HCT116 (cell line): Measurements from ENCODE around the gene KLK12. TPM values are rescaled to one million over a fixed set of nuclear protein-coding genes. Genes with fewer than 3 reads are reported as not detected.

Experiments used
- ATAC-seq: fragments of 200-7000 bp; cut with Tn5 transposase; 2 replicates; pipeline ENCODE4 v1.9.1; 2020; ENCODE audit warnings: mild to moderate bottlenecking, moderate library complexity
- BruUV-seq: library from RNA; stranded (reverse); fragments of 400-500 nt; replicated peaks from 2 replicates; lab custom pipeline; 2021; lab: Mats Ljungman, UMichigan
- CTCF ChIA-PET: fragments of 300-600 bp; sonication (Branson Sonifier 250); formaldehyde crosslinking; loops from one replicate; lab custom pipeline; 2021; ENCODE audit warnings: antibody characterized with exemption; lab: Charles Lee
- POLR2A ChIA-PET: fragments of 300-600, 350-600 bp; sonication (Branson Sonifier 250); formaldehyde crosslinking; loops from one replicate; lab custom pipeline; 2021; ENCODE audit warnings: antibody characterized with exemption; lab: Charles Lee
- RAD21 ChIA-PET, 2 experiments: fragments of 300-600 bp; sonication (Branson Sonifier 250); formaldehyde crosslinking; loops; one replicate each; lab custom pipeline; 2023; ENCODE audit warnings: low total read pairs in 2 of 2; ENCODE audit not compliant: uncharacterized antibody in 2 of 2, unreplicated experiment in 2 of 2, low non-redundant PET in 1 of 2; lab: Charles Lee
- DNase-seq: peaks from one replicate; pipeline ENCODE4 v3.0.0-alpha.2; 2010; ENCODE audit warnings: low read depth, low spot score
- H2AFZ ChIP-seq: fragments of 200-600 bp; shearing (Covaris generic), sonication (generic); 2 replicates; pipeline ENCODE4 v1.6.1; 2017; ENCODE audit warnings: low read depth, mixed run types, mixed read lengths, antibody characterized with exemption, low read length; ENCODE audit not compliant: poor library complexity, severe bottlenecking
- H3K27ac ChIP-seq: 2 replicates; pipeline ENCODE4 v1.5.1; 2012; ENCODE audit warnings: low read depth, low read length
- H3K27me3 ChIP-seq: fragments of 200-600 bp; sonication (generic); 2 replicates; pipeline ENCODE4 v1.6.1; 2016; ENCODE audit warnings: mixed run types, low read length, mixed read lengths; ENCODE audit not compliant: insufficient read depth
- H3K36me3 ChIP-seq, 2 experiments: fragments of 200-500 bp in 1 of 2; fragments of 200-600 bp in 1 of 2; sonication (Bioruptor generic) in 1 of 2; sonication (generic) in 1 of 2; 2 replicates each; pipeline versions ENCODE4 v1.5.1 to v1.6.1; 2014 to 2016; ENCODE audit warnings: low read length in 2 of 2, inconsistent platforms in 1 of 2, mixed read lengths in 1 of 2, mixed run types in 1 of 2; ENCODE audit not compliant: insufficient read depth in 2 of 2, control insufficient read depth in 1 of 2
- H3K4me1 ChIP-seq, 2 experiments: fragments of 200-600 bp in 1 of 2; sonication (generic) in 1 of 2; 2 replicates each; pipeline versions ENCODE4 v1.5.1 to v1.6.1; 2012 to 2017; ENCODE audit warnings: low read length in 2 of 2, inconsistent platforms in 1 of 2, mild to moderate bottlenecking in 1 of 2, mixed read lengths in 1 of 2, mixed run types in 1 of 2, moderate library complexity in 1 of 2; ENCODE audit not compliant: insufficient read depth in 2 of 2, control insufficient read depth in 1 of 2
- H3K4me2 ChIP-seq: fragments of 200-600 bp; sonication (generic); 2 replicates; pipeline ENCODE4 v1.6.1; 2017; ENCODE audit warnings: mixed run types, low read length, mixed read lengths
- H3K4me3 ChIP-seq, 2 experiments: fragments of 200-600 bp in 1 of 2; sonication (generic) in 1 of 2; replicated peaks in 1 of 2; 2 replicates each; pipeline ENCODE4 v1.5.1; 2011 to 2016; ENCODE audit warnings: low read length in 2 of 2, control low read depth in 1 of 2, low read depth in 1 of 2, mild to moderate bottlenecking in 1 of 2, mixed read lengths in 1 of 2, mixed run types in 1 of 2
- H3K79me2 ChIP-seq: fragments of 200-600 bp; sonication (generic); 2 replicates; pipeline ENCODE4 v1.6.1; 2017; ENCODE audit warnings: mild to moderate bottlenecking, mixed run types, low read length, moderate library complexity, mixed read lengths; ENCODE audit not compliant: insufficient read depth
- H3K9ac ChIP-seq: fragments of 200-600 bp; sonication (generic); 2 replicates; pipeline ENCODE4 v1.6.1; 2016; ENCODE audit warnings: low read length, mixed read lengths
- H3K9me2 ChIP-seq: fragments of 200-600 bp; sonication (generic), shearing (Covaris generic); 2 replicates; pipeline ENCODE4 v1.6.1; 2017; ENCODE audit warnings: mixed run types, mild to moderate bottlenecking, moderate library complexity; ENCODE audit not compliant: insufficient read depth
- H3K9me3 ChIP-seq, 2 experiments: fragments of 200-500 bp in 1 of 2; fragments of 200-600 bp in 1 of 2; sonication (Bioruptor generic) in 1 of 2; sonication (generic) in 1 of 2; 2 replicates each; pipeline ENCODE4 v1.6.1; 2014 to 2017; ENCODE audit warnings: low read length in 2 of 2, mixed read lengths in 2 of 2, inconsistent platforms in 1 of 2, low read depth in 1 of 2, mild to moderate bottlenecking in 1 of 2, mixed run types in 1 of 2, moderate library complexity in 1 of 2; ENCODE audit not compliant: control insufficient read depth in 1 of 2, insufficient read depth in 1 of 2
- H4K20me1 ChIP-seq: fragments of 200-600 bp; sonication (generic), shearing (Covaris generic); 2 replicates; pipeline ENCODE4 v1.6.1; 2017; ENCODE audit warnings: mixed run types, mild to moderate bottlenecking, moderate library complexity; ENCODE audit not compliant: insufficient read depth
- CBX3 ChIP-seq: IDR thresholded peaks from 2 replicates; pipeline ENCODE4 v1.6.1; 2012; ENCODE audit warnings: low read depth
- EGR1 ChIP-seq: IDR thresholded peaks from 2 replicates; pipeline ENCODE4 v1.6.1; 2012; ENCODE audit warnings: low read depth
- EZH2phosphoT487 ChIP-seq: fragments of 200-600 bp; IDR thresholded peaks from 2 replicates; pipeline ENCODE4 v1.6.1; 2018; ENCODE audit warnings: antibody characterized with exemption, borderline replicate concordance
- MAX ChIP-seq: IDR thresholded peaks from 2 replicates; pipeline ENCODE4 v1.6.1; 2012
- POLR2AphosphoS5 ChIP-seq: IDR thresholded peaks from 2 replicates; pipeline ENCODE4 v1.6.1; 2011; ENCODE audit warnings: mild to moderate bottlenecking, low read depth, low read length, moderate library complexity
- REST ChIP-seq: IDR thresholded peaks from 2 replicates; pipeline ENCODE4 v1.6.1; 2012; ENCODE audit warnings: low read depth
- SIN3A ChIP-seq: IDR thresholded peaks from 2 replicates; pipeline ENCODE4 v1.6.1; 2012; ENCODE audit warnings: low read depth
- SRF ChIP-seq: IDR thresholded peaks from 2 replicates; pipeline ENCODE4 v1.6.1; 2012; ENCODE audit warnings: low read depth
- TCF7L2 ChIP-seq: IDR thresholded peaks from 2 replicates; pipeline ENCODE4 v1.7.0; 2011; ENCODE audit warnings: borderline replicate concordance, inconsistent platforms; ENCODE audit not compliant: insufficient read depth, insufficient read length; ENCODE audit errors: extremely low read depth
- ZBTB33 ChIP-seq: IDR thresholded peaks from 2 replicates; pipeline ENCODE4 v1.6.1; 2011; ENCODE audit warnings: mild to moderate bottlenecking, low read length, moderate library complexity; ENCODE audit not compliant: insufficient replicate concordance; ENCODE audit errors: extremely low read depth
- ZFX ChIP-seq: fragments of 450-650 bp; IDR thresholded peaks from 2 replicates; pipeline ENCODE4 v1.6.1; 2017
- intact Hi-C: fragments of 100-400 bp; cut with micrococcal nuclease; formaldehyde crosslinking; loops from 2 replicates; pipeline ENCODE4 v1.10.0; 2022
- total RNA-seq: library from RNA; stranded (reverse); gene quantifications from one replicate; pipeline ENCODE4 v1.2.1, GENCODE V29; 2021; ENCODE audit not compliant: unreplicated experiment

The KLK12 gene
- total RNA-seq, 1 experiment from 2014 or later, result not detected

- no peaks in the 10 kb centered on the region for H3K9me3 ChIP-seq
- ChIA-PET CTCF (no interaction called here), POLR2A (no interaction called here), RAD21 (no interaction called here)
- no peaks in the 10 kb centered on the region for H3K9me2 ChIP-seq
- no peaks in the 10 kb centered on the region for H3K4me1 ChIP-seq
- intact Hi-C loops, result no loop called here
- H3K27me3 ChIP-seq, result no peaks in the 10 kb centered on the region
- no peaks in the 10 kb centered on the region for H3K79me2 ChIP-seq
- no peak overlapping the region for H3K27ac ChIP-seq
- DNase-seq (no peak), ATAC-seq (no peak)
- TF ChIP-seq SRF (no peak), POLR2AphosphoS5 (no peak), CBX3 (no peak), EGR1 (no peak), REST (no peak), MAX (no peak), EZH2phosphoT487 (no peak), ZFX (no peak), TCF7L2 (no peak), ZBTB33 (no peak), SIN3A (no peak)
- no peak overlapping the region for H3K9ac ChIP-seq
- H2AFZ ChIP-seq, result no peak overlapping the region
- H3K4me3 ChIP-seq, result no peak overlapping the region
- no peaks in the 10 kb centered on the region for H4K20me1 ChIP-seq
- no peaks in the 10 kb centered on the region for H3K36me3 ChIP-seq
- no TSS peak for BruUV-seq
- no peak overlapping the region for H3K4me2 ChIP-seq
Observed at GRCh38 chr19:51047031-51047335, 12.2 kb upstream of the KLK12 start.
